Inflammatory macrophage treated with lipopolysaccharide for 4 hours (primary cell): Measurements from ENCODE around the gene RBBP8NL.
A peak's percentile ranks its signal among the peaks of the same experiment; 100 is the strongest.

Experiments used
- DNase-seq: peaks from one replicate; pipeline ENCODE4 v3.0.0-alpha.2; 2020

The RBBP8NL gene

GRCh38 chr20:62419759-62420158 is 7.6 kb downstream of the RBBP8NL start:
- no peak for DNase-seq

- no peak for DNase-seq
Observed at GRCh38 chr20:62418709-62419487, 8.4 kb downstream of the RBBP8NL start.

DNA sequence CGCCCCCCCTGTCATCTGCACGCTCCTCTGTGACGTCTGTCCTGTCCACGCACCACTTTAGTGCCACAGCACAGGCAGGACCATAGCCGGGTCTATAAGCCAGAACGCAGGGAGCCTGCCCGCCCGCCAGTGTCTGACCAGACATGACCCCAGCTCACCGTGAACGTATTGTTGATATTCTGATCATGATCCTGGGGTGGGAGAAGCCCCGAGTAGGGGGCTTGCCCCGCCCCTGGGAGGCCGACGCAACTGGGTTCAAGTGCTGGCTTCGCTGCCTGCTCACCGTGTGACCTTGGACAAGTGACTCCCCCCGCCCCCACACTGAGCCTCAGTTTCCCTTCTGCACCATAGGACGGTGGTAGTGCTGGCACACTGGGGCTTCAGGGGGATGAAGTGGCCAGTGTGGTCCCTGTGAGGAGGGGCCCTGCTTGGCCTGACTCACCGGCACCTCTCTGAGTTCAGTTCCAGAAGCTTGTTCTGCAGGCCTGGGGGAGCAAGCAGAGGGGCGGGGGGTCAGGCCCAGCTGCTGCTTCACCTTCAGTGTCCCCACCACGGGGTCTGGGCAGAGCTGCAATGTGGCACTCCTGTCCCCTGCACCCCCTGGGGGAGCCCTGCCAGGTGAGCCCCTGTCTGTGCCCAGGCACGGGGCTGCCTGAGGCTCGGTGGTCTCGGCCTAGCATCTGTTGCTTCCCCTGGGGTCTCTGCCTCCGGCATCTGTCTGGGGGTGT is 9.2 kb downstream of the RBBP8NL start:
- no peak for DNase-seq

DNA sequence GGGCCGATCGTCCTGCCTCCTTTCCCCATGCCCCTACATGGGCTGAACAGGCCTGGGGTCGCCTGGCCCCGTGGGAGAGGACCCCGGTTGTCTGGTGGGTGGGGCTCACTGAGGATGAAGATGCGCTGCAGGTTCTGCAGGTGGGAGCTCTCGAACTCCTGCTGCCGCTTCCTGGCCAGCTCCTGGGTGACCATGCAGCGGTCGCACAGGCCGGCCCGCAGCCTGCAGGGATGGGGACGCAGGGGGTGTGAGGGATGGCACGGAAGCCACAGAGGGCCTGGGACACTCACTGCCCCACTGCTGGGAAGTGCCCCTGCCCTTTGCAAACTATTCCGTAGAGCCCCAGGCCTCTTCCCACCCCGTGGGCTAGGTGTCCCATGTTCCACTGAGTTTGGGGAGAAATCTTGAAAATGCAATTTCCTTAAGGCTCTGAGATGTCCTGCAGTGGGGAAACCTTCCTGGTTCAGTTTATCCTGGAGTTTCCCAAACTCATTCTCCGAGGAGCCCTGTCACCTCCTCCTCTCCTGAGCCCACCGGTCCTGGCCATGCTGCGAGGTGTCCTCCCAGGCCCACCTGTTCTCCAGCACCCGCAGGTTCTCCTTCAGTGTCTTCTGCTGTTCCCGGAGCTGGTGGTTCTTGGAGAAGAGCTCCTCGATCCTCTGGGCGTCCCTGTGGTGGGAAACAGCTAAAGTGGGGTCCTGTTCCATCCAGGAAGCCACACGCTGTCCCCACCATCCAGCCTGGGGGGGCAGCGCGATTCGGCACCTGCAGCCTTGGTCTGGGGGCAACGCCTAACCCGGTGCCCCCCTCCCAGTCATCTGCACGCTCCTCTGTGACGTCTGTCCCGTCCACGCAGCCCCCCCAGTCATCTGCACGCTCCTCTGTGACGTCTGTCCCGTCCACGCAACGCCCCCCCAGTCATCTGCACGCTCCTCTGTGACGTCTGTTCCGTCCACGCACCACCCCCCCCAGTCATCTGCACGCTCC is 10.4 kb downstream of the RBBP8NL start:
- no peak for DNase-seq

DNA sequence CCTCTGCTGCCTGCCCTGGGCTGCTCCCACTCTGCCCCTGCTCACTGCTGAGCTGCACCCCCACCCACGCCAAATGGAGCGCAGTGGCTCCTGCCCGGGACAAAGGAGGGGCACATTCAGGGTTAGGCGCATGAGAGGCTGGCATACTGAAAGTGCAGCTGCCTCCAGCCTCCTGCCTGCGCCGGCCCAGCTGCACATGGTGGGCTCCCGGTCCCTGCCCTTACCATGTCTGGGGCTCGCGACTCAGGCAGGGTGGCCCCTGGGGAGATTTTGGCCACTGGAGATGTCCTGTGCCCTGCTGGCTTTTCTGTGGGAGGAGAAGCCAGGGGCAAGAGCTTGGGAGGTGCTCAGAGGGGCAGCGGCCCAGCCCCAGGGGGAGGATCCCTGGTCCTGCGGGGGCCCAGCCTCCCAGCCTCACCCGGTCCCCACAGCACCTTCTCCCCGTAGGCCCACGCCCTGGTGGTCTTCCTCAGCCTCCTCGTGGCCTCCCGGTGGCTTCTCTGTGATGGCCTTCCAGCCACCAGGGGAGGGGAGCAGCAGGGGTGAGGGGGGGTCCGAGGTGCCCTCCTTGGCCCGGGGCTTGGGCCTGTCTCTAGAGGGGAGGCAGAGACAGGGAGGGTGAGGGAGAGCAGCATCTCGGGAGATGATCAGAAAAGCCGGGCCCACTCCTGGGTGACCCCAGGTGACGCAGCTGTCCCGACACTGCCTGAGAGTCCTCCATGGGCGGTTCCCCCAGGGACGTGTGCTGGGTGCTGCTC is 11.8 kb downstream of the RBBP8NL start:
- no peak for DNase-seq

DNA sequence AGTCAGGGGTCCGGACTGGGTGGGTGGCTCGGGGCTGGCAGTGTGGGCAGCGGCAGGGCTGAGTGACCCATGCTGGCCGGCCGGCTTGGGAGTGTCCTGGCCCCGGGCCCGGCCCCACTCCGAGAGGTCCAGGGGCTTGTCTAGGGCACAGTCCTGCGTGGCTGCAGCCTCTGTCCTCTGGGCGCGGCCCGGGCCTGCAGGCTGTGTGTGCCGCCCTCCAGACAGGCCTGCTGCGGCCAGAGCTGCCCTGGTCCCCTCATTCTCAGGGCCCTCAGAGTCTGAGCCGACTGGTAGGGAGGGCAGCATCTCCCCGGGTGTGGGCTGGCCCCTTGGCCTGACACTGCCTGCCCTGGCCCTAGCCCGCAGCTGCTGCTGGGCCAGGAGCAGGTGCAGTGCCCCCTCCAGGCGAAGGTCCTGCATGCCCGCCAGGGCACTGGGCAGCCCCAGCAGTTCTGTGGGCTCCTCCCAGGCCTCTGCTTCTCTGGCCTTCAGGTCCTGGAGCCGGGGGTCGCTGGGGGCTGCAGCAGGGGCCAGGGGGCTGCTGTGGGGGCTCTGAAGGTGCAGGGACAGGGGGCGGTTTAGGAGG is 13.3 kb downstream of the RBBP8NL start:
- DNase-seq = no peak

- DNase-seq = no peak
Observed at GRCh38 chr20:62413025-62413570, 14.2 kb downstream of the RBBP8NL start.

DNA sequence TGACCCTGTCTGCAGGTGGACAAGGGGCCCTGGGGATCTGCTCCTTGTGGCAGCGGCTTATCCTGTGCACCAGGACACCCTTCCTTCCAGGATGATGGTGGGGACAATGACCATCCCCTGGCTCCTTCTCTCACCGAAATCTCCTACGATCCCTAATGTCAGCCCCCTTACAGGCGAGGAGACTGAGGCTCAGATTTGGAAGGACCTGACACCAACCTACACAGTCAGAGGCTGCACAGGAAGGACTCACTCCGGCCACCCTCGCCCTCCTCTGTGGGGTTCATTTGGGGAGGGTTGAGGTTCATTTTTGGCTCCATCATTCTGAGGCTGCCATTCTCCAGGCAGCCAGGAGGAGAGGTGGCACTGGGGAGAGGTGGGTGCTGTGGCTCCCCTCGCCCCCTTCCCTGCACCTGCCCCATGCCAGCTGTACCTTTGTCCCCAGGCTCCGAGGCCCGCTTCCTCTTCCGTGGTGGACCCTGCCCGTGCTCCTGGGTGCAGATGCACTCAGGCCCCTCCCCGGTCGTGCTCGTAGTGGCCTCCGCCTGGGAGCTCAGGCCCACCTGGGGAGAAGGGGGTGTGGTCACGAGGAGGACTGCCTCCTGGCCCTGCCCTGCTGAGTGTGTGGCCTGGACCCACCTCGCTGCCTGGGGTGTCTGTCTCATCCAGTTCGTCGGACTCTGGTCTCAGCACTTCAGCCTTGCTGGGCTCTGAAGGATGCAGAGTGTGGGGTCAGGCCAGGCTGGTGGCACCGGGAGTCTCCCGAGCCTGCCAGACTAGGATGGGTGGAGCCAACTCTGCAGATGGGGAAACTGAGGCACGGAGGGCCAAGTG is 14.9 kb downstream of the RBBP8NL start:
- DNase-seq = no peak

DNA sequence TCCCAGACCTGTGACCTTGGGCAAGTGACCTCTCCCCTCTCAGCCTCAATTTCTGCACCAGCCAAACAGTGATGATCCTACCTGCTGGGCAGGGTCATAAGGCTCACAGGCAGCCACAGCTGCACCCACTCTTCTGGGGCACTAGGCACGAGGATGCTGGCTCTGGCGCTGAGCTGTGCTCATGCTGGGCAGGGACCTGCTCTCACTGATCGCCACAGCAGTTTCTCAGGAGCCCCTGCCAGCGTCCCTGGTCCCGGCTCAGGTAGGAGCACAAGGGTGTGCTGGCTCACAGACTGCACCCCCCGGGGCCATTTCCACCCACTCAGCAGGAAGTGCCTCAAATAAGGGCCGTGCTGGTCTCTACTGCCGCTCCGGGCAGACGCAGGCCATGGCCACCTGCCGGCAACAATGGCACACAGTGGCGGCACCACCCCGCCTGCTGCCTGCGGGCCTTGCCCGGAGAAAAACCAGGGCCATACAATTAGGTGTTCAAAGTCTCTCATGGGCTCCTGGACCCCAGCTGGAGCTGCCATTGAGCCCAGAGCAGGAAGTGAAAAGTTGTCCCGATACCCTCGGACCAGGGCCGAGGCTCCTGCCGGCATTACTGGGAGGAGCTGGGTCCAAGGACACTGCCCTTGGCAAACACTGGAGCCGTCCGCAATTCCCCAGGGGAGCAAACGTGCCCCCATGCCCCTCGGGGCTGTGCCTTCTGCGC is 15.7 kb downstream of the RBBP8NL start:
- DNase-seq = no peak

DNA sequence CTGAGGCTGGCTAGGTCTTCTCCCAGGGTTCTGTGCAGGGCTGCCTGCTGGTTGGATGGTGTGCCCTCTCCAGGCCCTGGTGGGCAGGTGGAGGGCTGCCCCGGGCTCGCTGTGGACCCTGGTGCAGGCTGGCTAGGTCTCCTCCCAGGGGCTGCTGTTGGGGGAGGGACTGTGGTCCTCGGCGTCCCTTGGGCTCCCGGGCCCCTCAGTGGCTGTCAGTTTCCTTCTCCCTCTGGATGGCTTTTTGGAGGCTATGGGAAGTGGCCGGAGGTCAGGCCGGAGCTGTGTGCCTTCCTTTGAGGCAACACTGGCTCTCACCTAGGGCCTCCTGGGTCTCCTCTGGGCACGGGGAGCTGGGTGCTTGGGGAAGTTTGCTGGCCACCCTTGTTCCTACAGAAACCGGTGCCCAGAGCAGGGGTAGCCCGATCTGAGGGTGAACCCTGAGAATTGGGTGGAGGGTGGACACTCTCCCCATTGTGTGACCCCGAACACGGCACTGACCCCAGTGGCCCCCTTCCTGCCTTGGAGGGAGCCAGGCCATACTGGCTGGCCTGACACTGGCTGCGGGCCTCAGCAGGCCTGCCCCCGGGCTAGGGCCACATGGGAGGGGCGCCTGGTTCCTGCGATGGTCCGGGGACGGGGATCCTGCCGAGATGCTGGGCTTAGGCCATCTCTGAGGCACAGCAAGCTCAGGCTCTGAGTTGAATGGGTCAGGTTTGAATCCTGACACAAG is 16.4 kb downstream of the RBBP8NL start:
- no peak for DNase-seq

- no peak for DNase-seq
Observed at GRCh38 chr20:62409931-62410745, 17.2 kb downstream of the RBBP8NL start.

- DNase-seq = no peak
Observed at GRCh38 chr20:62409086-62409853, 18.1 kb downstream of the RBBP8NL start.

- DNase-seq = no peak
Observed at GRCh38 chr20:62408640-62409039, 18.7 kb downstream of the RBBP8NL start.

- DNase-seq = no peak
Observed at GRCh38 chr20:62408055-62408454, 19.3 kb downstream of the RBBP8NL start.

GRCh38 chr20:62407221-62407992 is 19.9 kb downstream of the RBBP8NL start, which contains the start of gene CABLES2:
Gene CABLES2 (minus strand): TSS chr20:62407285. CDS start chr20:62407276, 9 bp downstream.
- peak; percentile 95 for DNase-seq

GRCh38 chr20:62406635-62407176 is 20.6 kb downstream of the RBBP8NL start:
- no peak for DNase-seq
